Pancreas (tissue), 10 donors: Measurements from ENCODE around the gene SH2D5. TPM values are rescaled to one million over a fixed set of nuclear protein-coding genes. Genes with fewer than 3 reads are reported as not detected.

Source experiments
- ATAC-seq, 4 donors: fragments of 200-7000 bp; cut with Tn5 transposase; one replicate each; pipeline versions ENCODE4 v1.8.0 to v1.9.1; 2020; ENCODE audit warnings: mild to moderate bottlenecking in 4 of 4, moderate library complexity in 4 of 4
- DNase-seq, 6 donors: peaks; one replicate each; pipeline ENCODE4 v3.0.0-alpha.2; 2020
- FAIRE-seq: peaks from 2 replicates; lab custom pipeline; 2012; peaks lifted over from hg19 to GRCh38; lab: Jason Lieb, UNC
- H3K27ac ChIP-seq, 4 donors: fragments of 200-600 bp; sonication (generic); 1 replicate in 3 of 4; 2 replicates in 1 of 4; pipeline versions ENCODE4 v1.5.0 to v1.8.0; 2020
- H3K27me3 ChIP-seq, 4 donors: fragments of 200-600 bp; one replicate each; pipeline ENCODE4 v1.8.0; 2021
- H3K36me3 ChIP-seq, 3 donors: fragments of 200-600 bp; sonication (generic) in 1 of 3; one replicate each; pipeline versions ENCODE4 v1.5.0 to v1.8.0; 2020 to 2021
- H3K4me1 ChIP-seq, 3 donors: fragments of 200-600 bp; one replicate each; pipeline ENCODE4 v1.8.0; 2021
- H3K4me3 ChIP-seq, 4 donors: fragments of 200-600 bp; sonication (generic) in 2 of 4; one replicate each; pipeline versions ENCODE4 v1.5.0 to v1.8.0; 2020 to 2021
- H3K9me3 ChIP-seq, 4 donors: fragments of 200-600 bp; one replicate each; pipeline ENCODE4 v1.8.0; 2021
- WGBS, 2 donors: extraction: QIAGEN DNeasy Blood & Tissue Kit; methylation state at CpG; one replicate each; pipeline ENCODE4 v1.1.7; 2013; 5-methylcytosine and 5-hydroxymethylcytosine counted together
- intact Hi-C, 3 donors: fragments of 100-400 bp; cut with DNase I; formaldehyde crosslinking; loops; one replicate each; pipeline versions ENCODE4 v1.11.1 to v1.14.2; 2022
- polyA plus RNA-seq, 2 donors: library from polyadenylated mRNA; stranded (reverse); fragments of 200-250 nt; gene quantifications; one replicate each; pipeline ENCODE4 v1.2.3, GENCODE V29; 2013
- total RNA-seq, 6 donors: library from RNA; stranded (reverse); fragmentation: NEBNext Ultra II Directional in 4 of 6; extraction: Animal tissue kit (Norgen Biotek cat#: 25700) in 4 of 6; gene quantifications; one replicate each; pipeline versions ENCODE4 v1.2.1 to v1.2.4, GENCODE V29; 2021 to 2023
- TF ChIP-seq, protein P1 (sequence below), 4 donors: fragments of 200-600 bp; sonication (generic) in 3 of 4; IDR thresholded peaks; one replicate each; pipeline versions ENCODE4 v1.5.0 to v1.8.0; 2021; ENCODE audit warnings: antibody characterized with exemption in 4 of 4
- donor health status: healthy with polysubstance abuse.
- donor health status: DM: no; HTN: no; CAD: no; lungs with moderate emphysema.
- donor health status: DM: no; HTN: no; CAD: no.
- donor health status: control.
- donor health status: control.
- donor health status: Bipolar disorder and iron deficiency.
- donor health status: DM: yes; HTN: yes; CAD: no.
- donor health status: DM: no; HTN: no; CAD: no.
- donor health status: DM: no; HTN: no; CAD: no.
- donor health status: DM: yes; HTN: yes; CAD: no.

Gene SH2D5
- total and polyA plus RNA-seq, 8 donors: 0.05 to 0.27 (median 0.09) TPM; not detected in 5

DNA sequence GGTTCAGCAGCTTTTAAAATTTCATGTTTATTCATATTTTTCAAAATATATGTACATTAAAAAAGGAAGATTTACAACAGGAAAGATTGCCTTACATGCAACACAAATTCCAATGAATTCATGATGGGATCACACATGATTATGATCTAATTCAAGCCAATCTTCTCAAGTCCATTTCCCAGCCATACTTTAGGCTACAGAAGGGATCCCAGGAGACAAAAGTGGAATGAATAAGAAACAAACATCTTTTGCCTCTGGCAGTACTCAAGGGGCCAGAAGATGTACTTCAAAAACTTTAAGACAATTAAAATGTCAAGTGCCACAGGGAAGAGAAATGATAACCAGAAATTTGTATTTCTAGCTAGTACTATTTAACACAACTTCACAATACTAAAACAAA lies 10.2 kb upstream of the SH2D5 start:
- Histone ChIP-seq H3K9me3 (no peaks in the 10 kb centered on the region), H3K27me3 (no peaks in the 10 kb centered on the region), H3K4me3 (no peak overlapping the region), H3K4me1 (no peaks in the 10 kb centered on the region), H3K27ac (no peak overlapping the region), H3K36me3 (peaks cover 0 to 71% (median 29%) of the 10 kb centered on the region in 3 donors)
- ATAC-seq (no peak), DNase-seq (no peak), FAIRE-seq (peak; percentile 13)
- intact Hi-C loops: no loop called here
- TF ChIP-seq, protein P1, sequence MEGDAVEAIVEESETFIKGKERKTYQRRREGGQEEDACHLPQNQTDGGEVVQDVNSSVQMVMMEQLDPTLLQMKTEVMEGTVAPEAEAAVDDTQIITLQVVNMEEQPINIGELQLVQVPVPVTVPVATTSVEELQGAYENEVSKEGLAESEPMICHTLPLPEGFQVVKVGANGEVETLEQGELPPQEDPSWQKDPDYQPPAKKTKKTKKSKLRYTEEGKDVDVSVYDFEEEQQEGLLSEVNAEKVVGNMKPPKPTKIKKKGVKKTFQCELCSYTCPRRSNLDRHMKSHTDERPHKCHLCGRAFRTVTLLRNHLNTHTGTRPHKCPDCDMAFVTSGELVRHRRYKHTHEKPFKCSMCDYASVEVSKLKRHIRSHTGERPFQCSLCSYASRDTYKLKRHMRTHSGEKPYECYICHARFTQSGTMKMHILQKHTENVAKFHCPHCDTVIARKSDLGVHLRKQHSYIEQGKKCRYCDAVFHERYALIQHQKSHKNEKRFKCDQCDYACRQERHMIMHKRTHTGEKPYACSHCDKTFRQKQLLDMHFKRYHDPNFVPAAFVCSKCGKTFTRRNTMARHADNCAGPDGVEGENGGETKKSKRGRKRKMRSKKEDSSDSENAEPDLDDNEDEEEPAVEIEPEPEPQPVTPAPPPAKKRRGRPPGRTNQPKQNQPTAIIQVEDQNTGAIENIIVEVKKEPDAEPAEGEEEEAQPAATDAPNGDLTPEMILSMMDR (IDR thresholded peaks at IDR 0.05): no peak

DNA sequence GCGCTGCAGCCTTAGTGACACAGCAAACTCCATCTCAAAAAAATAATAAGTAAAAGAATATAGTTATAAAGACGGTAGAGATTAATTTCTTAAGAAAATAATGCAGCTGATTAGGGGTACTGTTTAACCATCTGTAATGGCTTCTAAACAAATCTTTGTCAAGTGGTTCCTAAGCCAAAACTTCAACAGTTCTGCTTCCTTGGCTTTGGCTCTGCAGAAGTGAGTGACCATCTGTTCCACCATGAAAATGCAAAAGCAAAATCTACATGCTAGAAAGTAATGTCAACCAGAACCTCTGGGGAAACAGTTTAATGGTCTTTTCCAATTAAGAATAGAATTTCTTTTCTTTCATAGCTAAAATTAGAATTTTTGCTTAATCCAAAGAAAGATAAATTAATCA lies 8.3 kb upstream of the SH2D5 start:
- intact Hi-C loops: no loop called here
- ATAC-seq: no peak
- Histone ChIP-seq H3K4me1 (no peaks in the 10 kb centered on the region), H3K27ac (no peak overlapping the region), H3K36me3 (peaks cover 0 to 52% (median 16%) of the 10 kb centered on the region in 3 donors), H3K9me3 (no peaks in the 10 kb centered on the region), H3K4me3 (no peak overlapping the region), H3K27me3 (no peaks in the 10 kb centered on the region)
- 68 to 74% methylated on average over 2 of the region's 2 CpGs for WGBS, 2 donors
- FAIRE-seq: no peak
- no peak for DNase-seq
- TF ChIP-seq, protein P1 (IDR thresholded peaks at IDR 0.05): no peak

DNA sequence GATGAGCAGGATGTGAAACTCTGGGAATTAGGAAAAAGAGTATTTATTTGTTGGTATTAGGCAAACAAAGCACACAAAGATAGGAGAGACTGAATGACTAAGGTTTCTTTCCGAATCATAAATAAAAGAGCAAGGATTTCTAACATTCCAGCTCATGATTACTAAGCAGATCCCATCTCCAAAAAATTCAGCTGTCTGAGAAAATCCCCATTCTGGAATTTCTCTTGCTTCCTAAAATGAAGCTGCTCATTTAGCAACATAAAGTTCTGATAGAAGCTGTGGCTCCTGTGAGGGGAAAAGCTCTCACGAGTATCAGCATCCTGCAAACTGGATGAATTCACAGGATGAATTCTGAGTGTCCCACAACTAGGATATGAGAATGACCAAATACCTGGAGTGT lies 6.7 kb upstream of the SH2D5 start:
- intact Hi-C loops: no loop called here
- FAIRE-seq: no peak

DNA sequence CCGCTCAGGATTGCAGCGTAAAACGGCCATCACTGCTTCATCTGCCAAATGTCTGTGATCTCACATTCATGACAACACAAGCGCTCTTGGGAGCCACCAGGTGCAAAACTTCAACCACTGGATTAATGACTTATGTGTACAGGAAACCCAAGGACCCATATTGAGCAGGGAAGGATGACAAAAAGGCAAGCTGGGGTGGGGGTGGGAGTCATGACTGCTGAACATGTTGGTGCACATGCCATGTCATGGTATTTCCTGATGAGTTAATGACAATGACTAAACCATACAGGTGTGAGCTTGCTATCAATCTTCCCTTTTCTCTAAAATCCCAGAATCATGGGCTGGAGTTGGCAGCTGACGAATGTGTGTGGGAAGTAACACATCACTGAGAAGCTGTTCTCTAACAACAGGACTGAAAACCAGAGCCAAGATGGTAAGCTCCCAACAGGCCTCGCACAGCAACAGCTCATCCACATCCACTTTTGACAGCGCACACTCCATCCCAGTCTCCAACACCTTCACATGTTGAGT lies 3.1 kb upstream of the SH2D5 start:
- H3K36me3 ChIP-seq: peaks cover 0 to 2% (median 0%) of the 10 kb centered on the region in 3 donors
- ATAC-seq (no peak), FAIRE-seq (no peak), DNase-seq (no peak)
- H3K9me3 ChIP-seq: no peaks in the 10 kb centered on the region
- TF ChIP-seq, protein P1 (IDR thresholded peaks at IDR 0.05): no peak
- intact Hi-C loops: no loop called here
- WGBS, 2 donors: 89 to 92% methylated on average over 7 of the region's 7 CpGs
- H3K27me3 ChIP-seq: no peaks in the 10 kb centered on the region
- H3K4me3 ChIP-seq: no peak overlapping the region
- H3K4me1 ChIP-seq: peaks cover 4 to 9% (median 8%) of the 10 kb centered on the region in 3 donors
- no peak overlapping the region for H3K27ac ChIP-seq

More for the DNA sequence above, 6.7 kb upstream of the SH2D5 start:
- peaks cover 0 to 36% (median 6%) of the 10 kb centered on the region in 3 donors for H3K36me3 ChIP-seq
- no peak for DNase-seq
- TF ChIP-seq, protein P1 (IDR thresholded peaks at IDR 0.05): no peak
- H3K27ac ChIP-seq: no peak overlapping the region
- WGBS, 2 donors: 80 to 84% methylated on average over 2 of the region's 2 CpGs
- no peaks in the 10 kb centered on the region for H3K9me3 ChIP-seq
- H3K4me1 ChIP-seq: no peaks in the 10 kb centered on the region
- ATAC-seq: no peak
- no peaks in the 10 kb centered on the region for H3K27me3 ChIP-seq
- no peak overlapping the region for H3K4me3 ChIP-seq

DNA sequence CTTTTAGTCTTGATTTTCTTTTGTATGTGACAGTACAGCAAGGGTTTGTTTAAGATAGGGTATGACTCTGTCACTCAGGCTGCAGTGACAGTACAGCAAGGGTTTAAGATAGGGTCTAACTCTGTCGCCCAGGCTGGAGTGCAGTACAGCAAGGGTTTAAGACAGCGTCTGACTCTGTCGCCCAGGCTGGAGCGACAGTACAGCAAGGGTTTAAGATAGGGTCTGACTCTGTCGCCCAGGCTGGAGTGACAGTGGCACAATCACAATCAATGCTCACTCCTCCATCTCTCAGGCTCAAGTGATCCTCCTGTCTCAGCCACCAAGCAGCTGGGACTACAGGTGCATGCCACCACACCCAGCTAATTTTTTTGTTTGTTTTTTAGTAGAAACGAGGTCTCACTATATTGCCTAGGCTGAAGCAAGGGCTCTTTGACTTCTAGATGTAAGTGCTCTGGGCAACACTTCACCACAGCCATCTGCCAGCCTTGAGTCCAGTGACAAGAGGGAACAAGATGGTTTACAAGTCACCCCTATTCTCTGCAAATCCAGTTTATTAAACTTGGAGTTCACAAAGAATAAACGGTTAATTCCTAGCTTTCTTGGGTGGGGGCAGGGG lies 965 bp upstream of the SH2D5 start:
- TF ChIP-seq, protein P1 (IDR thresholded peaks at IDR 0.05): no peak
- FAIRE-seq (no peak), ATAC-seq (peak in 2 of 4 donors; percentile 14 to 20), DNase-seq (no peak)
- 11 to 15% methylated on average over 7 of the region's 7 CpGs for WGBS, 2 donors
- Histone ChIP-seq H3K4me1 (peaks cover 4 to 9% (median 8%) of the 10 kb centered on the region in 3 donors), H3K27me3 (no peaks in the 10 kb centered on the region), H3K4me3 (peak overlapping the region in 2 of 4 donors; percentile 51 to 53), H3K27ac (peak overlapping the region in 2 of 4 donors; percentile 10 to 30), H3K36me3 (no peaks in the 10 kb centered on the region), H3K9me3 (no peaks in the 10 kb centered on the region)
- intact Hi-C loops: no loop called here
